Kidney tubule cell (primary cell): Measurements from ENCODE around the gene MMP11.

Source experiments
- DNase-seq: peaks from one replicate; pipeline ENCODE4 v3.0.0-alpha.2; 2018; ENCODE audit warnings: low spot score

The MMP11 gene

GRCh38 chr22:23803001-23803819, 30.6 kb downstream of the MMP11 start:
- no peak for DNase-seq

GRCh38 chr22:23804781-23805291, 32.2 kb downstream of the MMP11 start:
- DNase-seq: no peak

DNA sequence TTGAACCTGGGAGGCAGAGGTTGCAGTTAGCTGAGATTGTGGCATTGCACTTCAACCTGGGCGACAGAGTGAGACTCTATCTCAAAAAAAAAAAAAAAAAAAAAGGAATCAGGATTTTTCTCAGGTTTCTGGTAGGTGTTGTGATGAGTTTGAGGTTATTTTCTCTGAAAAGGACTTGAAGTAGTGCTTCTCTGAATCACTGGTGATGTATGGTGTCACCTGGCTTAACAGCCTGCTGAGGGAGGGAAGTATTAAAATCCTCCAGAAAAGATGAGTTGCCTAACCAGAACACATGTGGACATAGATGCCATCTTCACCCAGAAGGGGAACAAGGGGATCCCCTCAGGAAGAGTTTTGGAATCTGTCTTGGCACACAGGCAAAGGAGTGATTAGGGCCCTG, 34.2 kb downstream of the MMP11 start:
- no peak for DNase-seq

GRCh38 chr22:23812378-23812777, 39.7 kb downstream of the MMP11 start:
- no peak for DNase-seq

- DNase-seq: no peak
Observed at GRCh38 chr22:23815541-23816155, 43.0 kb downstream of the MMP11 start.

- DNase-seq: no peak
Observed at GRCh38 chr22:23816156-23816976, 43.7 kb downstream of the MMP11 start.

DNA sequence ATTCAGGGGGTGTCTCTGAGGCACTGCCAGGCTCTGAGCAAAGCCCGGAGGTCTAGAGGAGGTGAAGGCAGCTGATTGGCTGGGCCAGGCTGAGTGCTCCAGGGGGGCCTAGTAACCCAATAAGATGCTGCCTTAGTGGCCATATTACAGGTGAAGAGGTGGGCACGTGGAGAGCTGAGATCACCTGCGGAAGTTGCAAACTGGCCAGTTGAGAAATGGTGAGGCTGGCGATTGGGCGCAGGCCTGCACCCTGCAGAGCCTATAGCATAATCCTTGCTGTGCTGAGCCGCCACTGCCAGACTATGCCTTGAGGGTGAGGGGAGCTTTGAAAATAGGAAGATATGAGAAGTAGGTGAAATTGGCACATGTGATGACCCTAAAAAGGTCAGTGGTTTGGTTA, 44.5 kb downstream of the MMP11 start:
- DNase-seq: no peak

- no peak for DNase-seq
Observed at GRCh38 chr22:23818541-23818940, 45.9 kb downstream of the MMP11 start.

GRCh38 chr22:23820748-23821211, 48.1 kb downstream of the MMP11 start:
- no peak for DNase-seq

DNA sequence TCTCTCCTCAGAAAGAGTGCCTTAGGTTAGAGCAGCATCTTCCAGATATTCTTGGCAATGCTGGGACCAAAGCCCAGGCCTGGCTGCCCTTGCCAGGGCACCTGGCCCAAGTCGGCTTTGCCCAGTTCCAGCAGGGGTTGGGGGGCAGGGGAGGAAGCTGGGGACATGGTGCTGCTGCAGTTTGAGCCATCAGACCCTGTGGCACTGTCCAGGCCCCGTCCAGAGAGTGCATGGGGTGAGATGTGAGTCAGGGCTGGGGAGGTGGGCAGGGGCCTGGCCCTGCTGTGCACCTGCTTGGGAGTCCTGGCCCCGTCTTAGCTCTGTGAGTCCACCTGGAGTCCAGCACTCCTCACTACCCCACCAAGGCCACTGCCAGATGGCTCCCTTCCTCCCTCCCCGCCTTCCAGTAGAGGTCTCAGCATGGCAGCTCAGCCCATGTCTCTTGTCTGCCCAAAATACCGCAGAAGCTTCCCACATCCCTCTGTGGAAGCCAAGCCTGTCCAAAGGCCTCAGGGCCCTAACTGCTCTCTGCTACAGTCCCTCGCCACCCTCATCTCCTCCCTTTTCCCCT, 49.5 kb downstream of the MMP11 start:
- no peak for DNase-seq

DNA sequence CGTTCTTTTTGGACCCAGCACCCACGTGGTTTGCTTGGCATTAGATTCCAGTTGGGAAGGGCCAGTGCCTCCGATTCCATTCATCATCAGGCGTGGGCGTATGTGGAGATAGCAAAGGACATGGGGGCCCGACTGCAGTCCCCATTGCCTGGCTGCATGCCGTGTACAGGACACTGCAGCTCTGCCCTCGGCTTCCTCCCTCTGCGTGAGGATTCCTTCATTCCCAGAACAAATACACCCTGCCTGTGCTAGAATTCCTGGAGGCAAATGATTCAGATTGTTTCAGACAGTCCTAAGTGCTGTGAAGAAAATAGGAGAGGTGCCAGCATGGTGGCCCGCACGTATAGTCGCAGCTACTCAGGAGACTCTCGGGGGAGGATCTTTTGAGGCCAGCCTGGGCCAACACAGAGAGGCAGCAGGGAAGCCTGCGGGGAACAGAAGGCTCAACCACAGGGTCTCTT, 50.7 kb downstream of the MMP11 start:
- no peak for DNase-seq

DNA sequence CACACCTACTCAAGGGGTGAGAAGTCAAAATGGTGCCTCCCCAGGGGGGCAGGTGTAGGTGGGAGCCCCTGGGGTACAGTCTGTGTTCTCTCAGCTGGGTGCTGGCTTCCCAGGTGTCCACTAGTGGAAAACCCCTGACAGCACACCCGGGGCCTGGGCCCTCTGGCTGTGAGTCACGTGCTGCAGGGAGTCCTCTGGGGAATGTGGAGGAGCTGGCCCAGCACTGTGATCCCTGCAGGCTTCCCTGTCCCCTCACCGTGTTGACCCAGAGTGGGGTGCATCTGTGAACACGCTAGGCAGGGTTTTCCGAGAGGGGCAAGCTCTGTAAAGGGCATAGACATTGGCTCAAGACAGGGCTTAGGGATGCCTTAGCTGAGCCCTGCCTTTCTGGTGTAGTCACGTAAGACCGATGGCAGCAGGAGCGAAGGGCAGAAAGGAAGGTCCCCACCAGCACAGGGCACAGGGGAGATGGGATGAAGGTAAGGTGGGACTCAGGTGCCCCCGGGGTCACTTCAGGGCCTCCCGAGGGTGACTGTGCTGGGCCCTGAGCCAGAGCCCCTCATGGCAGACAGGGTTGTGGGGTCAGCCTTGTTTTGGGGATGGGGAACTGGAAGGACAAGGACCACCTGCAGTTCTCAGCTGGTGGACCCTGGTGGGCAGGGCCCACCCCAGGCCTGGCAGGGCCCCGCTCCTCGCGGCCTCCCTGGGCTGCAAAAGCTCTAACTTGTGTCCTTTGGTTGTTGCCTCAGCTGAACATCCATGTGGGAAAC, 52.0 kb downstream of the MMP11 start:
- no peak for DNase-seq

GRCh38 chr22:23825246-23825905, 52.7 kb downstream of the MMP11 start:
- DNase-seq: no peak

- no peak for DNase-seq
Observed at GRCh38 chr22:23826510-23827350, 54.1 kb downstream of the MMP11 start.

GRCh38 chr22:23827351-23827995, 54.8 kb downstream of the MMP11 start:
- DNase-seq: no peak

- no peak for DNase-seq
Observed at GRCh38 chr22:23828800-23829680, 56.4 kb downstream of the MMP11 start.

DNA sequence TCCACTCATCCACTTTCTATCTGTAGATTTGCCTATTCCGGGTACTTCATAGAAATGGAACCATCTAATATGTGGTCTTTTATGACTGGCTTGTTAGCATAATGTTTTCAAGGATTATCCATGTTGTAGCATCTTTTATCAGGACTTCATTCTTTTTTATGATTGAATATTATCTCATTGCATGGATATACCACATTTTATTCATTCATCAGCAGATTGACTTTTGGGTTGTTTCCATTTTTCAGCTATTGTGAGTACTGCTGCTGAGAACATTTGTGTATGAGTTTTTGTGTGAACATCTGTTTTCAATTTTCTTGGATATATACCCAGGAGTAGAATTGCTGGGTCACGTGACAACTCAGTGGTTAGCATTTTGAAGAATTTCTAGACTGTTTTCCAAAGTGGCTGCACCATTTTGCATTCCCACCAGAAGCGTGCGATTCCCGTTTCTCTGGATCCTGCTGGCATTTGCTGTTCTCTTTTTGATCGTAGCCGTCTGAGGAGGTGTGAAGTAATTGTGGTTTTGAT, 57.3 kb downstream of the MMP11 start:
- no peak for DNase-seq

- no peak for DNase-seq
Observed at GRCh38 chr22:23831261-23831660, 58.6 kb downstream of the MMP11 start.
